Measurements from ENCODE around the gene KCTD3.

KCTD3 gene

GRCh38 chr1:215605011-215605621 is 38.0 kb downstream of the KCTD3 start:
- no peak for DNase-seq (ENCODE audit: low read depth, low spot score)

- DNase-seq (ENCODE audit: low read depth, low spot score): no peak
Observed at GRCh38 chr1:215606036-215606435, 38.9 kb downstream of the KCTD3 start.

GRCh38 chr1:215606564-215607168 is 39.6 kb downstream of the KCTD3 start:
- no peak for DNase-seq (ENCODE audit: low read depth, low spot score)

GRCh38 chr1:215607412-215607811 is 40.3 kb downstream of the KCTD3 start:
- no peak for DNase-seq (ENCODE audit: low read depth, low spot score)

GRCh38 chr1:215608646-215609045 is 41.5 kb downstream of the KCTD3 start:
- no peak for DNase-seq (ENCODE audit: low read depth, low spot score)

- no peak for DNase-seq (ENCODE audit: low read depth, low spot score)
Observed at GRCh38 chr1:215612391-215612790, 45.3 kb downstream of the KCTD3 start.

GRCh38 chr1:215617979-215618378 is 50.9 kb downstream of the KCTD3 start:
- DNase-seq (ENCODE audit: low read depth, low spot score): no peak

- DNase-seq (ENCODE audit: low read depth, low spot score): no peak
Observed at GRCh38 chr1:215623162-215623561, 56.1 kb downstream of the KCTD3 start.

GRCh38 chr1:215625949-215626348 is 58.8 kb downstream of the KCTD3 start:
- no peak for DNase-seq (ENCODE audit: low read depth, low spot score)

- no peak for DNase-seq (ENCODE audit: low read depth, low spot score)
Observed at GRCh38 chr1:215631040-215631439, 63.9 kb downstream of the KCTD3 start.

GRCh38 chr1:215631489-215631888 is 64.4 kb downstream of the KCTD3 start:
- no peak for DNase-seq (ENCODE audit: low read depth, low spot score)

- DNase-seq (ENCODE audit: low read depth, low spot score): no peak
Observed at GRCh38 chr1:215635827-215636226, 68.7 kb downstream of the KCTD3 start.

GRCh38 chr1:215636258-215636965 is 69.3 kb downstream of the KCTD3 start:
- DNase-seq (ENCODE audit: low read depth, low spot score): no peak

- no peak for DNase-seq (ENCODE audit: low read depth, low spot score)
Observed at GRCh38 chr1:215637041-215637573, 70.0 kb downstream of the KCTD3 start.

GRCh38 chr1:215640429-215641148 is 73.5 kb downstream of the KCTD3 start:
- DNase-seq (ENCODE audit: low read depth, low spot score): no peak

- no peak for DNase-seq (ENCODE audit: low read depth, low spot score)
Observed at GRCh38 chr1:215643592-215644321, 76.7 kb downstream of the KCTD3 start.

GRCh38 chr1:215645182-215645581 is 78.1 kb downstream of the KCTD3 start:
- no peak for DNase-seq (ENCODE audit: low read depth, low spot score)

GRCh38 chr1:215645861-215646260 is 78.8 kb downstream of the KCTD3 start:
- DNase-seq (ENCODE audit: low read depth, low spot score): no peak

GRCh38 chr1:215647738-215648137 is 80.6 kb downstream of the KCTD3 start:
- no peak for DNase-seq (ENCODE audit: low read depth, low spot score)

- no peak for DNase-seq (ENCODE audit: low read depth, low spot score)
Observed at GRCh38 chr1:215648957-215649356, 81.9 kb downstream of the KCTD3 start.

- no peak for DNase-seq (ENCODE audit: low read depth, low spot score)
Observed at GRCh38 chr1:215650446-215651149, 83.5 kb downstream of the KCTD3 start.
